HG03066 (cell line): ENCODE data around the gene DNAH9.

Source experiments
- ATAC-seq: cut with Tn5 transposase; IDR thresholded peaks from one replicate; pipeline ENCODE4 v1.9.1; 2021; ENCODE audit warnings: low read depth; ENCODE audit not compliant: unreplicated experiment

DNAH9 gene

DNA sequence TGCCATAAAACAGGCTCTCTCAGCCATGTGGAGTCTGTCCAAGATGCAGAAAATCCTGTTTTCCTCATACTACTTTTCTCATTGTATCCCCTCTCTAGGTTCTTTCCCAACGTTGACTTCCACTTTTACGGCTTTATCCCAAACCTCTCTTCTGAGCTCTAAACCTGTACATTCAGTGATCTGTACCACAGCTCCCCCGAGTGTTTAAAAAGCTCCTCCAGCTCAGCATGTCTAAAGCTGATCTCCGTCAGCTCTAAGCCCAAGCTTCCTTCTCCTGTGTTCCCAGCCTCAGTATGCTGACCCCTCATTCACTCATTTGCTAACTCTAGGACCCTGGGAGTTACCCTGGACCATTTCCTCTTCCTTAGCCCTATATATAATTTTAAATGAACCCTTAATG is 144.6 kb downstream of the DNAH9 start:
- ATAC-seq = no peak

DNA sequence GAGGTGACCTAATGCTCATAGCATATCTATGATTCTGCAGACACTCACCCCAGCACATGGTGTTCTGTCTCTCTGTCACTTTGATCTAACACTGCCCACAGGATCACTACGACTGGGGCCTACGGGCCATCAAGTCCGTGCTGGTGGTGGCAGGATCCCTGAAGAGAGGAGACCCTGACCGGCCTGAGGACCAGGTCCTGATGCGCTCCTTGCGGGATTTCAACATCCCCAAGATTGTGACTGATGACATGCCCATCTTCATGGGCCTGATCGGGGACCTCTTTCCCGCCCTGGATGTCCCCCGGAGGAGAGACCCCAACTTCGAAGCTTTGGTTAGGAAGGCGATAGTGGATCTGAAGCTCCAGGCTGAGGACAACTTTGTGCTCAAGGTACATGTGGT is 146.4 kb downstream of the DNAH9 start:
- no peak for ATAC-seq

DNA sequence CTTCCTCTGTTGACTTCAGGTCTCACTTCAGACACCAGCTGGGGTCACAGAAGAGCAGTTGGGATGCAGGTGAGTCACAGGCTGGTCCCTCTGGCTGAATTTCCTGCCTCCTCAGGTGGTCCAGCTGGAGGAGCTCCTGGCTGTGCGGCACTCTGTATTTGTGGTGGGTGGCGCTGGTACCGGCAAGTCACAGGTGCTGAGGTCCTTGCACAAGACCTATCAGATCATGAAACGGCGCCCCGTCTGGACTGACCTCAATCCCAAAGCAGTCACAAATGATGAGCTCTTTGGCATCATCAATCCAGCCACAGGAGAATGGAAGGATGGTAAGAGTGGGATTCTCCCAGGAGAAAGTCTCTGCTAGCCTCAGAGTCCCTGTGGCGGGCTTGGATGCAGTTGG is 149.2 kb downstream of the DNAH9 start:
- no peak for ATAC-seq

DNA sequence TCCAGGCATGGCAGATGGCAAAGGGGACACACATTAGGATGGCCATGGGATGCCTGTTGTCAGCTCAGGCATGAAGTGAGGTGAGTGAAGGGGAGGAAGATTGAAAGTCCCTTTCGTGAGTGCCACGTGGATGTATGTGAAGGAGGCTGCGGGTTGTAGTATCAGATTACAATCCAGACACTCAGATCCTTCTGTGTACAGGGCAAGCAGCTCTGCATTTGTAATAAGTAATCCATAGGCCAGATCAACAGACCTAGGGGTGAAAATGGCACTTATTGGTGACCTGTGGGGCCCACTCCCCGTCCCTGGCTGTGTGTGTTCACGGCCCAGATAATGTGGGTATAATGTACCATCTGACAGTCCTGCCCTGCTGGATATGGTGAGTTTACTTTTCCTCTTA is 159.5 kb downstream of the DNAH9 start:
- ATAC-seq = no peak

DNA sequence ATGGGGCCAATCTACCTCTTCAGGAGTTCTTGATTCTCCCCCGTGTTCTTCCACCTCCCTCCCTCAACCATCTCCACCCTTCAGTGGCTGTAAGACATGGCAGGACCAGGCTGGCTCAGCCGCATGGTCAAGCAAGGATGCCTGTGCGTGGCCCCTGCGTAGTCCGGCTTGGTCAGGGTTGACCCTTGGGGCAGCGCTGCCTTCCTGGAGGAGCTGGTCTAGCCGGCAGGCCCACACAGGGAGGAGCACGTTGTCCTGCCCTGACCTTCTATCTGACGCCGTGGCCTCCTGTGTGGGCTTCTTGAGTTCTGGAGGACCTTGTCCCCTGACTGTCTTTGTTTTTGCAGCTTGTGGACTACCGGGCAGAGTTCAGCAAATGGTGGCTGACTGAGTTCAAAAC is 169.8 kb downstream of the DNAH9 start:
- no peak for ATAC-seq

DNA sequence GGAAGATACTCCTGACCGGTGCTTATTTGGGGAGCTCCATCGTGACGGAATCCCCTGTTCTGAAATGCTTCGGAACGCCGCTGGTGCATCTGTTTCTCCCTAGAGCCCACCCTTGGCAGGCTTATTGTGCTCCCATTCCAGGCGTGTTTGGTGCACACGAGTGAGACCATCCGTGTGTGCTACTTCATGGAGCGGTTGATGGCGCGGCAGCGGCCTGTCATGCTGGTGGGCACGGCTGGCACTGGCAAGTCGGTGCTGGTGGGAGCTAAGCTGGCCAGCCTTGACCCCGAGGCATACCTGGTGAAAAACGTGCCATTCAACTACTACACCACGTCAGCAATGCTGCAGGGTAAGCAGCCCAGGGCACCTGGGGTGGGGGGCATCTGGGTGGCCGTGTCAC is 170.7 kb downstream of the DNAH9 start:
- no peak for ATAC-seq

DNA sequence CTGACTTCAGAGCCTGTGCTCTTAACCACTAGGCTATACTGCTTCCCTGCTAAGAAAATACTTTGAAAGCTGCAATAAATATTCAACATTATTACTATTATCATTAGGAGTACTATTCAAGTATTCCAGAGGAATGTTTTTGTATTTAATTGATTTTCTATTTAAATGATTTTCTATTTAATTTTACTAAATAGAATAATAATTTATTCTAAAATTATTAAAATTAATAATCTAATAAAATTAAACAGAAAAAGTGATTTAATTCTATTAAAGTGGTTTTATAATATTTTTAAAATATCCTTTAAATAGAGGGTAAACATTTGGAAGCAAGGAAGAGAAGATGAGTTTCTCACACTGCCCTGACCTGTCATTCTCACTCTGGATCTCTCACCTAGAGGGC is 173.8 kb downstream of the DNAH9 start:
- no peak for ATAC-seq

DNA sequence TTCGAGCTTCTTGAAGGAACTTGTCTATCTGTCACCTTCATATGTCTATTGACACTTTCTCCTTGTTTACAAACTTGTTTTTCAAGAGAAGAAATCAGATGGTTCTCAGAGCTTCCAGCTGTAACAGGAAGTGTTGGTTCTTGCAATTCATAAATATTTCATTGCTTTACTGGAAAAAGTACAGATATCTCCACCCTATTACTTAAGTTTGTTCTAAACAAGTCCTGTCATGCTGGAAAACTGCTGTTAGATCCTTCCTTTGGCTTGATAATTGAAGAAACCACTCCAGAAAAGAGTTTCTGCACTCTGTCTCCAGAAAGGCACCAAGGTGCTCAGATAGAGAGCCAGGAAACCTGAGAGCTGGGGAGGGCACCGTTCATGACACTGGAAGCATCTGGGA is 181.6 kb downstream of the DNAH9 start:
- no peak for ATAC-seq

DNA sequence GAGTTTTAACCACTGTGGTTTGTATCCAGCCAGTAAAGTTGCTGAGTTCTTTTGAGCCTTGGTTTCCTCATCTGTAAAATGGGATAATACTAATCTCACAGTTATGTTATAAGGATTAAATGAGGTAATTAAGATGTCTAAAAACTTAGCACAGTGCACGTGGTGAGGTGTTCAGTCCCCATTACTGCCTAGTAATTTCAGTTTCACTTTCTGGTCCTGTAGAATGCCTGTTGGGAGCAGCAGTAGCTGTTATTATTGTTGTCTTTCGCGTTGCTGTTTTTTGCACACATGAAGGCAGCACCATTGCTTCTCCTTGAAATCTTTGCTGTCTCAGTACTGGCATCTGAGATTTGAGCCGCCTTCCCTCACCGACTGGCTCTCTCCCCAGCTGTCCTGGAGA is 182.4 kb downstream of the DNAH9 start:
- no peak for ATAC-seq

DNA sequence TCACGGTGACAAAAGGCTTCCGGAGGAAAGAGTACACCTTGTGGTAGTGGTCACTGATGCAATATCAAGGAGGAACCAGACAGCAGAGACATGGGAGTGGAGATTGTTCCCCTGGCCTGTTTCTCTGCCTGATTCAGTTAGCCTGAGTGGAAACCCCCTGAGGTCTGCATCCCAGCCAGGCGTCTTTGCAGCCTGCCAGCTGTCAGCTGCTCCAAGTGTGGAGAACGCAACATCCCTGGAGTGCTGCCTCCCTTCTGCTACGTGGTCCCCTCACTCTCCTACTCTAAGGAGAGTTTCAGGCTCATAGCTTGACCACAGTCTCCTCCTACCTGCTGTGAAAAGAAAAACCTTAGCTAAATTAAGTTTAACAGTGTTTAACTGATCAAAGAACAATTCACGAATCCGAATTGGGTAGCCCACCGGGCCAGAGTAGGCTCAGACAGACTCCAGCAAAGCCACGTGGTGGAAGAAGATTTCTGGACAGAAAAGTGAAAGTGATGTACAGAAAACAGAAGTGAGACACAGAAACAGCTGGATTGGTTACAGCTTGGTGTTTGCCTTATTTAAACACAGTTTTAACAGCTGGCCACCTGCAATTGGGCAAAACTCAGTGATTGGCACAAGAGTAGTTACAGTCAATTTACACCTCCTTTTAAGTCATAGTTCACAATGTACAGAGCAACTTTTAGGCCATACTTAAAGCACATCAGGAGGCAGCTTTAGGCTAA is 188.6 kb downstream of the DNAH9 start:
- ATAC-seq = no peak

DNA sequence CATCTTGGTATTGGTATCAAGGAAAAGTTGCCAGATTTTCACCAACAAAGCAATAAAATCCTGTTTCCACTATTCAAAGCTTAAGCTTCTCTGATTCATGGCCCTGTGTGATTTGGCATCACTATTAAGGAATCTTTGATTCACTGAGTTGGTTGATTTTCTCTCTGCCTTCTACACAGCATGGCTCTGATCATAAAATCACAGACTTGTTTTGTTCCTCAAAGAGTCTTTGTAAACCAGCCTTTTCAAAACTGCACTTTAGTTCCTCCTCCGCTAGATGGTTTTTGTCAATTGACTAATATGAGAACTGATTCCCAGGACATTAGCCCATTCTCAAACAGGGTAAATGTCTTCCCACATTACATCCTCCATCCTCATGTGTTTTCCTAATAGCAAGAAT is 197.6 kb downstream of the DNAH9 start:
- no peak for ATAC-seq

DNA sequence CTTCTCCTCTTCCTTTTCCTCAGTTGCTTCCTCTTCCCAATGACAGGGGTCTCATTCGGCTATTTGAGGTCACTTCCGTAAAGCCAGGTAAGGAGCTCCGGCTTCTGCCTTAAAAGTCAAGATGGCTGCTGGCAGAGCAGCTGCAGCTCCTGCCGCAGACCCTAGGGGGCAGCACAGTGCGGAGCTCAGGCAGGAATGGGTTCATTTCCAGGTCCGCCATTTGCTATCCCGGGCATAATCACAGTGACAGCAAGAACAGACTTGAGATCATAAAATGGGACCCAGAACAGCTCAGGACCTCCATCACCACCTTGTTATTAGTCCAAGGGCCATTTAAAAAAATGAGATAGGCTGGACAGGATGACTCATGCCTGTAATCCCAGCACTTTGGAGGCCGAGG is 199.5 kb downstream of the DNAH9 start:
- ATAC-seq = no peak

DNA sequence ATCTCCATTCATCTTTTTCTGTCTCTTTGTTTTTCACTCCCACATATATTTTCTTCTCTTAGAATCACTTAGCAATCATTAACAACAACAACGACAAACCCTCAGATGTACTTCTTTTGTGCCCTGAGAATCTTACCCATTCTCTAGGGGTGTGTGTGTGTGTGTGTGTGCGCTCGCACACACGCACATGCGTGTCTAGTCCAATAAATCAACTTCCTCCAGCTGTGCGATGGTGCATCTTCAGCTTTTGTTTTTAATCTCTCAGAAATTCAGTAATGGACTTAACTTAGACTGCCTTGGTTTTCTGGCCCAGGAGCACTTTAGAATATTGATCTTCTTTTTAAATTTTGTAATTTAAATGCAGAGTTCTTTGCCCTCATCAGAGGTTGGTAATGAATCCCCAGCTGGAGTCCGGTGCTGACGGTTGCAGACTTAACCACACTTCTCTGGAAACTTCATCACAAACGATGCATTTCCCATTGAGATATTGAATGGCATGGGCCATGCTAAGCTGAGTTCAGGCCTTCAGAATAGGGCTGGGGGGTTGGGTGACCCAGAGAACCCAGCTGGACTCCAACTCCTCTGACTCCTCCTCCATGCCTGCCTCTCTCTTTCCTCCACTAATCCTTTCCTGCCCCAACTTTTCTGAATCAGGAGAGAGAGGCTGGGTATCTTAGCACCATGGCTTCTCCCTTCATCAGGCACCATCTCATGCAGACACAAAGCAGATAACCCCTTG is 205.1 kb downstream of the DNAH9 start:
- no peak for ATAC-seq

DNA sequence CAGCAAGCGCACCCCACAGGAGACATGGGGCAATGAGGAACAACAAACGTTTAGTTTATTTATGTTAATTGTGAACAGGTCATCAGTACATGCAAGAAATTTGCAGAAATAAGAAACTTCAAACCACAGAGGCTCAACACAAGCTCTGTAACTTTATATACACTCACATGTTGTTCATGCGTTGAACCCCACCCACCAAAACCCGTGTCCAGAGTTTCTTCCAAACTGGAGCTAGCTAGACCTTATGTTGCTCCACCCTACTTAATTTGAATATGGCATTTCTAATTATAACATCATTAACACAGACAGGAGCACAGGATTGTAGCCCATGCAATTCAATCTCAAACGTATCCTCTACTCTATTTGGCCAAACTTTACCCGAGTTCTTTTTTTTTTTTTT is 206.9 kb downstream of the DNAH9 start:
- no peak for ATAC-seq

DNA sequence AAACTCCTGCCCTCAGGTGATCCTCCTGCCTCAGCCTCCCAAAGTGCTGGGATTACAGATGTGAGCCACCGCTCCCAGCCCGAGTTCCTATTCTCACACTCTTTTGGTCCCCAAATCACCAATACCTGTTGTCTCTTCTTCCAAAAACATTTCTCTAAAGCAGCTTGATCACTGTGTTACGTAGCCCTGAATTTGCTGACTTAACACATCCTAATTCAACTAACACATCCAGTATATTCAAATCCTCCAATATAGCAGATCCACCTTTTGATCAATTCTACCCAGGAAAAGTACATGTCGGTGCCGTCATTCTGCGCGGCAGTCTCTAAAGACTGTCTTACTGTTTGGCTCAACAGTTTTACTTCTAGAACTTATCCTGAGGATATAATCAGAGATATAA is 207.7 kb downstream of the DNAH9 start:
- ATAC-seq = no peak

DNA sequence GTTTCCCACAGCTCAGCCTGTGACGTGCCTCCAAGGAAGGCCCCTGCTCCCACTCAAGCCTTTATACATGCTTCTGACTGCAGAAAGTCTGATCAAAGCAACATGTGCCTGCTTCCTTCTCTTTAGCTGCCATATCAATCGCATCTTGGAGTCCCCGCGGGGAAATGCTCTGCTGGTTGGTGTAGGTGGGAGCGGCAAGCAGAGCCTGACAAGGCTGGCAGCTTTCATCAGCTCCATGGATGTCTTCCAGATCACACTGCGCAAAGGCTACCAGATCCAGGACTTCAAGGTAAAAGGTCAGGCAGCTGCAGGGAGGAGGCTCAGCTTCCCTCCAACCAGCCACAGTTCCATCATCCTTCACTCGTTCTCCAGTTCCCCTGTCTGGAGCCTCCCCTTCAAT is 209.3 kb downstream of the DNAH9 start:
- ATAC-seq = no peak

DNA sequence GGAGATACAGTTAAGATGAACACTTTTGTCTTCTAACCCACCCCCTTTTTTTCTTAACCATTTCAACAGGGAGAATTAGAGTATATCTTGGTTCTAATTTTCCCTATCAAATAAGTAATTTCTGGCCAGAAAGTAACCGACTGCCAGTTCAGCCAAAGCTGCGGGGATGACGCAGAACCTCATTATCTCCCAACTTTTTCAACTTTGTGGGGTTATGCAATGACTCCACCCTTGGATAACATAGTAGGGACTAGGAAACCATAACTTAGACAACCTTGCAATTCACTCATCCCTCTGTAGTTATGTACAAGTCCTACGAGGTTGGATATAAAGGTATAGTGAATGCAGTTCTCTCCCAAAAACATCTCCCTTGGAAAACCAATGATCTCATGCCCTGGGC is 215.0 kb downstream of the DNAH9 start:
- no peak for ATAC-seq

DNA sequence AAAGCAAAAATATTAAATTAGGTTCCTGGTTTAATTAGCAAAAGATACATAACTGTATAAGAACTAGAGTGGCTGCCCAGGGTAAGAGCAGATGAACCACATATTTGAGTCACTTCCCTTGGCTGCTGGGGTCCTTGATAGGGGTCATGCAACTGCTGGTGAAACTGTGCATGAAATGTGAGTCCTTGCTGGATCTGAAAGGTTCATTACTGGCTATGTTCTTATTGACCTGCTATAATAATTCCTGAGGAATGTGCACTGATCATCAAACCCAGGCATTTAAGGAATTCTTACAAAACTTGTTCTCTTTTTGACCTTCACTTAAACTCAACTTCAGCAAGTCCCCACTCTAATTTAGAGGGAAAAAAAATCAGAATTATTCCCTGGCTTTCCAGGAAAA is 215.6 kb downstream of the DNAH9 start:
- ATAC-seq = no peak

DNA sequence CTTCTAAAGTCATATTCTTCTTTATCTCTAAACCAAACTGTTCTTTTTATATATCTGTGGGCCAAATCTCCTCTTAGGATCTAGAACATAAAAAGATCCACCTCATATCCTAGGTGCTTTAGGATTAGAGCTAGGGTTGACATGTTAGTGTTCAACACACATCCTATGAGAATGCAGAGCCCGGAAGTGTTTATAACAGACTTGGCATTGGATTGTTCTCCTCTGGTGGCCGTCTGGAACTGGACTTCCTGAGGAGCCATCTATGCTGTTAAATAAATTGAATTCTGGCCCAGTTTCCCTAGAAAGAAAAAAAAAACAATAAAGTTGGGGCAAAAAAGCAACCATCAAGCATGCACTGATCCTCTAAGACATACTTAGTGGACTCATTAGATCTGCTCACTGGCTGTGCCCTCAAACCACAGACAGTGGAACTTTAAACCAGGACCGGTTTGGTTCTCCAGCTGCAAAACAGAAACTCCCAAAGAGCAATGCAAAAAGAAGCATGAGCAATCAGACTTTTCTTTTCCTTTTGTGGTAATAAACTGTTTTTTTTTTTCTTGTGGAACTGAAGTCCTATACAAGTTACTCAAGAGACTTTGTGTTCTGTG is 216.5 kb downstream of the DNAH9 start:
- ATAC-seq = no peak

DNA sequence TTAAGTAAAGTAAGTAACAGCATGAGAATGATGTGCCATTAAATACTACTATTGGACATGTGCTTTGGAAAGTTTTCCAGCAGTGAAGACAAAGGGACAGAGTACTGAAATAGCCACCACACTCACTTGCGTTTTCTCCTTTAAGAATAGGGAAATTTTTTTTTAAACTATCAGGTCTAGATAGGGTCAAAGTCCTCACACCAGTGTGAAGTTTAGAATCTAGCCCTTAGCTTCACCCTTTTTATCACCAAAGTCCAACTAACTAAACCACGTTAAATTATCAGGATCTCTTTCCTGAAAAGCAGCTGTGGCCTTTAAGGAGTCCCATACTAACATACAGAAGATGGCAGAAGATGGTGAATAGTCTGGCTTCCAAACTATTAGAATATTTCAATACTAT is 218.1 kb downstream of the DNAH9 start:
- ATAC-seq = no peak

DNA sequence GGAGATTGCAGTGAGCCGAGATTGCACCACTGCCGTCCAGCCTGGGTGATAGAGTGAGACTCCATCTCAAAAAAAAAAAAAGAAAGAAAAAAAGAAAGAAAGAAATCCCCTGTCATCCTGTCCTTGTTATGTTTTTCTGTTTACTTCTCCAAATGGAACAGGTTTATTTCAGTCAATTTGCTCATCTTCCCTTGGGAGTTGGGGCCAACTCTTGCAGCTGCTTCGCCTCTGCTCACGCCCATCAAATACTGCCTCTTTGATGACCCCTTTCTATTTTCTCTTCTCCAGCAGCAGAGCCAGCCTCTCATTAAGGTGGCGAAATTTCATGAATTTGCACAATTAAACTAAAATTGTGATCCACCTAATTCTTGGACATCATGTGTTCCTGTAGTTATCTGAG is 225.6 kb downstream of the DNAH9 start:
- ATAC-seq = no peak

DNA sequence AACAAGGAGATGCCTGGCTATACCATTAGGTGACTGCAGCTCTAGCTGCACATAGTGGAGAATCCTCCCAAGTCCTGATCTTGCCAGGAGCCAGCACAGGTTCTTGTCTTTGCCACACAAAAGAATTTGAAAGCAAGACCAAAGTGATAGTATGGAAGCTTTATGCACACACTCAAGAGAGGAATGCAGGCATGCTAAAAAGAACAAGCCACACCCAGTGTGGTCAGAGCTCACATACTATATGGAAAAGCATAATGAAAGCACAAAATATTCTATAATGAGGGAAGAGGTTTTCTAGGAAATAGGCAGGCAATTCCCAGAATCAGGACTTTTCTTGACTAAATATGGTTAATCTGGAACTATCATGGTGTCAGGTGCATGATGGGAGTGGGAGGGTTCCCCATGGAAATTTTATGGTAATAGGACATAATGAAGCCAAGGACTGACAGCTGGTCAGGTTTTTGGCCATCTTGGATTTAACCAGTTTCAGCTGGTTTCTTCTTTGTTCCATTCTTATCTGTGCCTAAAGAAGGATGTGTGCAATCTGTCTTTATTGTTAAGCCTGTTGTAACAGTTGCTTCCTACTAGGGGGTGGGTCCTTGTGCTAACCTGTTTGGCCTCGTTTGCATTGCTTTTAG is 227.4 kb downstream of the DNAH9 start:
- no peak for ATAC-seq
